Vagina (tissue), 2 donors: ENCODE measurements around the gene VOPP1. TPM values are rescaled to one million over a fixed set of nuclear protein-coding genes. Genes with fewer than 3 reads are reported as not detected.

Source experiments
- DNase-seq, 2 donors: peaks; one replicate each; pipeline ENCODE4 v3.0.0-alpha.2; 2017; ENCODE audit errors: extremely low spot score in 2 of 2
- H3K27ac ChIP-seq: fragments of 200-600 bp; sonication (generic); one replicate; pipeline ENCODE4 v1.5.1; 2019
- H3K27me3 ChIP-seq: fragments of 200-600 bp; sonication (generic); one replicate; pipeline ENCODE4 v1.5.1; 2019
- H3K36me3 ChIP-seq, 2 donors: fragments of 200-600 bp; sonication (generic); one replicate each; pipeline ENCODE4 v1.5.1; 2017 to 2019
- H3K4me1 ChIP-seq: fragments of 200-600 bp; sonication (generic); one replicate; pipeline ENCODE4 v1.5.1; 2019
- H3K4me3 ChIP-seq, 2 donors: fragments of 200-600 bp; sonication (generic); 1 replicate in 1 of 2; 2 replicates in 1 of 2; pipeline ENCODE4 v1.5.1; 2016 to 2019
- H3K9me3 ChIP-seq: fragments of 200-600 bp; sonication (generic); one replicate; pipeline ENCODE4 v1.5.1; 2019
- CTCF ChIP-seq, 3 experiments: fragments of 450-650 bp in 2 of 3; fragments of 200-600 bp in 1 of 3; sonication (generic) in 1 of 3; IDR thresholded peaks; one replicate each; pipeline ENCODE4 v1.5.1; 2017 to 2019; ENCODE audit warnings: antibody characterized with exemption in 3 of 3, mild to moderate bottlenecking in 2 of 3, moderate library complexity in 2 of 3
- POLR2A ChIP-seq, 2 donors: fragments of 450-650 bp; IDR thresholded peaks; one replicate each; pipeline ENCODE4 v1.6.1; 2017; ENCODE audit warnings: antibody characterized with exemption in 2 of 2, mild to moderate bottlenecking in 2 of 2, moderate library complexity in 2 of 2
- POLR2AphosphoS5 ChIP-seq, 2 donors: sonication (generic); formaldehyde crosslinking; IDR thresholded peaks; one replicate each; pipeline ENCODE4 v1.9.0; 2017; ENCODE audit warnings: antibody characterized with exemption in 2 of 2, mild to moderate bottlenecking in 2 of 2, low read depth in 1 of 2; ENCODE audit not compliant: insufficient read depth in 1 of 2
- intact Hi-C: fragments of 100-400 bp; cut with DNase I; formaldehyde crosslinking; loops from one replicate; pipeline ENCODE4 v1.15.1; 2023
- total RNA-seq: library from RNA; depleted of rRNA; stranded (reverse); fragments of >200 nt; gene quantifications from one replicate; pipeline ENCODE4 v1.2.3, GENCODE V29; 2016

The VOPP1 gene
- total RNA-seq, 1 donor from 2014 or later: 26.3 TPM

DNA sequence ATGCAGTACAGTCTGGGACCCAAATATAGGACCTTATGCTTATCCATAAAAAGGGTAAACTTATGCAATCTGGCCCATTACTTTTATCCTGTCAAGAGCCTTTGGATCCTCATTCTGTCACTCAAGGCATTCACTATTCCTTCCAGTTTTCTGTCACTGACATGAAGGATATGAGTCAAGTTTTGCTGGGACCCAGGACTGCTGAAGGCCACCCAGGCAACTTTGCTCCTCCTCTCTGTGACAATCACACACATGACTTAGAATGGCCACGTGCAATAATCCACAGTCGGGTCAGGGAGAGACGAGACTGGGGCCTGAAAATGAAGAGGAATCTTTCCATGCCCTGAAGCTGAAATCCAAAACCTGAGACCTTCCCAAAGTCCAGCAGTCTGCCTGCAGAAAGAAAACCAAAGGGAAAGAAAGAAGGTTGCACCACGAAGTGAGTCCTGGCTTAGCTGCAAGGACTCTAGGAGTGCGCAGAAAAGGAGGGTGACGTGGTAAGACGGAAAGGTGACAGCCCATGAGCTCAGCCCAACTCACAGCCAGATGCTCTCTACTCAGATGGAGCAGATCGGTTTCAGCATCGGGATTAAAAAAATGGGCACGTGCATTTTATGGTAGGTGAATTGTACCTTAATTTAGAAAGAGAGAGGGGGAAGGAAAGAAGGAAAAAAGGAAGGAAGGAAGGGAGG is 67.2 kb downstream of the VOPP1 start:
- Histone ChIP-seq H3K36me3 (no peaks in the 10 kb centered on the region), H3K4me3 (no peak overlapping the region), H3K27me3 (no peaks in the 10 kb centered on the region), H3K9me3 (no peaks in the 10 kb centered on the region), H3K4me1 (no peaks in the 10 kb centered on the region), H3K27ac (no peak overlapping the region)
- intact Hi-C loops: no loop called here
- no peak for DNase-seq
- TF ChIP-seq CTCF (IDR thresholded peaks at IDR 0.05) (no peak), POLR2AphosphoS5 (IDR thresholded peaks at IDR 0.05; ENCODE audit: insufficient read depth in 1 of 2, low read depth in 1 of 2) (no peak), POLR2A (IDR thresholded peaks at IDR 0.05) (no peak)

- Histone ChIP-seq H3K36me3 (no peaks in the 10 kb centered on the region), H3K27me3 (no peaks in the 10 kb centered on the region), H3K9me3 (no peaks in the 10 kb centered on the region), H3K27ac (no peak overlapping the region), H3K4me1 (no peaks in the 10 kb centered on the region), H3K4me3 (no peak overlapping the region)
- DNase-seq: no peak
- intact Hi-C loops: no loop called here
- TF ChIP-seq POLR2A (IDR thresholded peaks at IDR 0.05): no peak
- no peak for TF ChIP-seq POLR2AphosphoS5 (IDR thresholded peaks at IDR 0.05; ENCODE audit: insufficient read depth in 1 of 2, low read depth in 1 of 2)
- no peak for TF ChIP-seq CTCF (IDR thresholded peaks at IDR 0.05)
These were observed 68.0 kb downstream of the VOPP1 start for GRCh38 chr7:55504093-55504859.

GRCh38 chr7:55502858-55503440 is 69.4 kb downstream of the VOPP1 start:
- no peaks in the 10 kb centered on the region for H3K36me3 ChIP-seq
- TF ChIP-seq CTCF (IDR thresholded peaks at IDR 0.05): no peak
- no peak for TF ChIP-seq POLR2A (IDR thresholded peaks at IDR 0.05)
- no peak for TF ChIP-seq POLR2AphosphoS5 (IDR thresholded peaks at IDR 0.05; ENCODE audit: insufficient read depth in 1 of 2, low read depth in 1 of 2)
- H3K9me3 ChIP-seq: no peaks in the 10 kb centered on the region
- DNase-seq: no peak
- no peaks in the 10 kb centered on the region for H3K4me1 ChIP-seq
- intact Hi-C loops: no loop called here
- no peak overlapping the region for H3K27ac ChIP-seq
- no peaks in the 10 kb centered on the region for H3K27me3 ChIP-seq
- no peak overlapping the region for H3K4me3 ChIP-seq

GRCh38 chr7:55502124-55502857 is 70.0 kb downstream of the VOPP1 start:
- intact Hi-C loops: no loop called here
- DNase-seq: no peak
- Histone ChIP-seq H3K9me3 (no peaks in the 10 kb centered on the region), H3K27me3 (no peaks in the 10 kb centered on the region), H3K4me1 (no peaks in the 10 kb centered on the region), H3K4me3 (no peak overlapping the region), H3K36me3 (no peaks in the 10 kb centered on the region), H3K27ac (no peak overlapping the region)
- TF ChIP-seq CTCF (IDR thresholded peaks at IDR 0.05): no peak
- no peak for TF ChIP-seq POLR2A (IDR thresholded peaks at IDR 0.05)
- TF ChIP-seq POLR2AphosphoS5 (IDR thresholded peaks at IDR 0.05; ENCODE audit: insufficient read depth in 1 of 2, low read depth in 1 of 2): no peak
